K562 (cell line): ENCODE data around the gene PALLD. TPM values are rescaled to one million over a fixed set of nuclear protein-coding genes. Genes with fewer than 3 reads are reported as not detected.

Experiments
- ATAC-seq: fragments of 200-7000 bp; cut with Tn5 transposase; 3 replicates; pipeline ENCODE4 v1.9.1; 2020; ENCODE audit warnings: moderate library complexity
- BruUV-seq: library from RNA; stranded (reverse); fragments of 400-500 nt; replicated peaks from 2 replicates; lab custom pipeline; 2021; lab: Mats Ljungman, UMichigan
- CTCF ChIA-PET: fragments of 300-600 bp; formaldehyde crosslinking; extraction: SDS; loops from one replicate; lab custom pipeline; 2021; ENCODE audit warnings: low intra/inter-chr PET ratio; lab: Yijun Ruan, JAX
- POLR2A ChIA-PET: fragments of 300-600, 350-650 bp; sonication (Branson Sonifier 250); formaldehyde crosslinking; extraction: SDS; loops from one replicate; lab custom pipeline; 2021; ENCODE audit warnings: antibody characterized with exemption, inconsistent platforms; lab: Yijun Ruan, JAX
- DNase-seq, 4 experiments: peaks; one replicate each; pipeline versions ENCODE4 v3.0.0 to v3.0.0-alpha.2; 2011 to 2018; ENCODE audit warnings: low spot score in 3 of 4, mixed read lengths in 3 of 4; ENCODE audit errors: extremely low read depth in 1 of 4
- FAIRE-seq: peaks from 2 replicates; lab custom pipeline; 2011; peaks lifted over from hg19 to GRCh38; lab: Jason Lieb, UNC
- H2AFZ ChIP-seq: 2 replicates; pipeline ENCODE4 v1.6.0; 2011; ENCODE audit warnings: low read depth, low read length, control low read depth, inconsistent platforms
- H3K27ac ChIP-seq: fragments of 200-600 bp; 3 replicates; pipeline ENCODE4 v1.8.0; 2011; ENCODE audit warnings: low read depth, mild to moderate bottlenecking, control low read depth, inconsistent platforms, low read length, moderate library complexity, mixed read lengths; ENCODE audit errors: extremely low read depth
- H3K27me3 ChIP-seq, 2 experiments: fragments of 300-600 bp in 1 of 2; 2 replicates in 1 of 2; 3 replicates in 1 of 2; pipeline versions ENCODE4 v1.6.0 to v1.8.0; 2011; ENCODE audit warnings: inconsistent platforms in 2 of 2, low read length in 2 of 2, mild to moderate bottlenecking in 1 of 2, mixed read lengths in 1 of 2, moderate library complexity in 1 of 2; ENCODE audit not compliant: control insufficient read depth in 2 of 2, insufficient read depth in 2 of 2
- H3K36me3 ChIP-seq: fragments of 300-600 bp; 3 replicates; pipeline ENCODE4 v1.8.0; 2011; ENCODE audit warnings: mild to moderate bottlenecking, low read length, inconsistent platforms; ENCODE audit not compliant: control insufficient read depth, insufficient read depth
- H3K4me1 ChIP-seq, 2 experiments: fragments of 200-600 bp in 1 of 2; replicated peaks in 1 of 2; 2 replicates in 1 of 2; 3 replicates in 1 of 2; pipeline versions ENCODE4 v1.5.1 to v1.8.0; 2011; ENCODE audit warnings: inconsistent platforms in 2 of 2, low read length in 2 of 2, mild to moderate bottlenecking in 1 of 2, mixed read lengths in 1 of 2, moderate library complexity in 1 of 2; ENCODE audit not compliant: control insufficient read depth in 2 of 2, insufficient read depth in 2 of 2
- H3K4me2 ChIP-seq: 2 replicates; pipeline ENCODE4 v1.6.1; 2011; ENCODE audit warnings: low read length, control low read depth, inconsistent platforms, mixed read lengths; ENCODE audit not compliant: insufficient read depth
- H3K4me3 ChIP-seq: fragments of 200-600 bp; sonication (generic), shearing (Covaris generic); 2 replicates; pipeline ENCODE4 v1.5.1; 2016; ENCODE audit warnings: control low read depth, inconsistent platforms
- H3K79me2 ChIP-seq: fragments of 200-600 bp; 3 replicates; pipeline ENCODE4 v1.8.0; 2011; ENCODE audit warnings: low read length, inconsistent platforms; ENCODE audit not compliant: control insufficient read depth, insufficient read depth
- H3K9ac ChIP-seq, 2 experiments: 2 replicates each; pipeline versions ENCODE4 v1.6.0 to v1.6.1; 2011; ENCODE audit warnings: low read depth in 2 of 2, low read length in 2 of 2, control low read depth in 1 of 2, inconsistent platforms in 1 of 2, mild to moderate bottlenecking in 1 of 2, mixed read lengths in 1 of 2; ENCODE audit not compliant: insufficient read depth in 1 of 2
- H3K9me1 ChIP-seq: one replicate; pipeline ENCODE4 v1.6.0; 2011; ENCODE audit warnings: inconsistent platforms, mild to moderate bottlenecking, low read length, moderate library complexity; ENCODE audit not compliant: control insufficient read depth, insufficient read depth
- H3K9me3 ChIP-seq: replicated peaks from 2 replicates; pipeline ENCODE4 v1.5.1; 2011; ENCODE audit warnings: low read depth, low read length, inconsistent platforms; ENCODE audit not compliant: control insufficient read depth, insufficient read depth
- H4K20me1 ChIP-seq: replicated peaks from 2 replicates; pipeline ENCODE4 v1.6.1; 2011; ENCODE audit warnings: low read length, inconsistent platforms, mixed read lengths; ENCODE audit not compliant: control insufficient read depth, insufficient read depth
- ESRRA ChIP-seq: fragments of 450-650 bp; IDR thresholded peaks from 2 replicates; pipeline ENCODE4 v1.6.1; 2014; ENCODE audit warnings: low read depth, mild to moderate bottlenecking, moderate library complexity, borderline replicate concordance
- HDGF ChIP-seq: fragments of 450-650 bp; IDR thresholded peaks from 2 replicates; pipeline ENCODE4 v1.6.1; 2016
- HMG20B ChIP-seq: fragments of 250-450 bp; sonication (Bioruptor Pico); IDR thresholded peaks from 2 replicates; pipeline ENCODE4 v1.5.0; 2021; ENCODE audit warnings: mild to moderate bottlenecking
- ILK ChIP-seq: fragments of 450-650 bp; IDR thresholded peaks from 2 replicates; pipeline ENCODE4 v1.6.1; 2016; ENCODE audit warnings: missing genetic modification characterization, low read depth, mild to moderate bottlenecking, missing compliant biosample characterization, moderate library complexity, borderline replicate concordance
- MBD2 ChIP-seq: sonication (generic); IDR thresholded peaks from 2 replicates; pipeline ENCODE4 v1.6.1; 2016; ENCODE audit warnings: low read depth, borderline replicate concordance
- MTA3 ChIP-seq: fragments of 450-650 bp; formaldehyde crosslinking; IDR thresholded peaks from 2 replicates; pipeline ENCODE4 v1.6.1; 2017; ENCODE audit warnings: mild to moderate bottlenecking, borderline replicate concordance
- MTF1 ChIP-seq: fragments of 250-450 bp; sonication (Bioruptor Pico); IDR thresholded peaks from 2 replicates; pipeline ENCODE4 v1.9.0; 2021; ENCODE audit warnings: moderate library complexity, mild to moderate bottlenecking, inconsistent platforms, borderline replicate concordance
- NRF1 ChIP-seq, 2 experiments: fragments of 450-650 bp; IDR thresholded peaks in 1 of 2; conservative IDR thresholded peaks in 1 of 2; 2 replicates each; pipeline ENCODE4 v1.6.1; 2014; ENCODE audit warnings: mild to moderate bottlenecking in 2 of 2
- PHF8 ChIP-seq: fragments of 200-600 bp; sonication (generic); IDR thresholded peaks from 2 replicates; pipeline ENCODE4 v1.6.1; 2012; ENCODE audit warnings: mixed run types, mild to moderate bottlenecking, inconsistent platforms, low read length, moderate library complexity, borderline replicate concordance
- TRIM28 ChIP-seq: fragments of 450-650 bp; IDR thresholded peaks from 2 replicates; pipeline ENCODE4 v1.6.1; 2017
- ZNF124 ChIP-seq: sonication (generic); formaldehyde crosslinking; IDR thresholded peaks from 2 replicates; pipeline ENCODE4 v1.8.1; 2022; ENCODE audit warnings: missing genetic modification reagents
- ZNF3 ChIP-seq: fragments of 250-450 bp; sonication (Bioruptor Pico); IDR thresholded peaks from 2 replicates; pipeline ENCODE4 v1.5.0; 2021; ENCODE audit warnings: mild to moderate bottlenecking, moderate library complexity
- ZNF696 ChIP-seq: fragments of 250-450 bp; sonication (Bioruptor Pico); conservative IDR thresholded peaks from 2 replicates; pipeline ENCODE4 v1.4.0; 2020; ENCODE audit warnings: mild to moderate bottlenecking, moderate library complexity
- ZZZ3 ChIP-seq: fragments of 450-650 bp; IDR thresholded peaks from 2 replicates; pipeline ENCODE4 v1.6.1; 2016; ENCODE audit warnings: antibody characterized with exemption, mild to moderate bottlenecking, moderate library complexity
- WGBS: fragments of 100-300 bp; shearing (Covaris generic); methylation state at CpG from one replicate; pipeline ENCODE4 v1.1.6; 2016; ENCODE audit warnings: low coverage, mixed read lengths; ENCODE audit not compliant: insufficient coverage; ENCODE audit errors: missing lambda C conversion rate; 5-methylcytosine and 5-hydroxymethylcytosine counted together
- in situ Hi-C: fragments of 300-500 bp; cut with MboI; formaldehyde crosslinking; loops from 4 replicates; pipeline ENCODE4 v1.15.0; 2018; ENCODE audit warnings: inconsistent platforms, mixed read lengths
- intact Hi-C: fragments of 100-400 bp; cut with micrococcal nuclease; formaldehyde crosslinking; loops from 2 replicates; pipeline ENCODE4 v1.14.2; 2022
- polyA plus RNA-seq, 8 experiments: library from polyadenylated mRNA; depleted of rRNA in 4 of 8; stranded (reverse) in 5 of 8; unstranded in 3 of 8; fragments of >200 nt; fragmentation: Nextera tagmentation in 2 of 8; fragmentation: Illumina TruSeq in 1 of 8; extraction: Ambion mirVana in 2 of 8; extraction: Trizol in 1 of 8; gene quantifications; 2 replicates each; pipeline versions ENCODE4 v1.2.1 to v1.2.3, GENCODE V29; 2011 to 2014; ENCODE audit warnings: inconsistent platforms in 1 of 8, missing spikeins in 1 of 8
- total RNA-seq, 7 experiments: library from RNA; depleted of rRNA in 6 of 7; stranded (reverse); fragments of >200 nt in 6 of 7; fragmentation: Illumina TruSeq in 2 of 7; extraction: Trizol in 2 of 7; gene quantifications; 2 replicates each; pipeline versions ENCODE4 v1.2.1 to v1.2.3, GENCODE V29; 2011 to 2021; ENCODE audit warnings: low replicate concordance in 1 of 7
- TF ChIP-seq, protein P1 (sequence below), 2 experiments: fragments of 450-650 bp; IDR thresholded peaks; 2 replicates each; pipeline ENCODE4 v1.6.1; 2016
- TF ChIP-seq, protein P2 (sequence below): fragments of 250-450 bp; sonication (Bioruptor Pico); IDR thresholded peaks from 2 replicates; pipeline ENCODE4 v1.5.0; 2021
- TF ChIP-seq, protein P3 (sequence below): fragments of 450-650 bp; IDR thresholded peaks from 2 replicates; pipeline ENCODE4 v1.6.1; 2016; ENCODE audit warnings: antibody characterized with exemption
- TF ChIP-seq, protein P4 (sequence below), 2 experiments: fragments of 450-650 bp; IDR thresholded peaks; 2 replicates each; pipeline ENCODE4 v1.6.1; 2018; ENCODE audit warnings: mild to moderate bottlenecking in 2 of 2, low read depth in 1 of 2; ENCODE audit not compliant: partially characterized antibody in 2 of 2

The PALLD gene
- total and polyA plus RNA-seq, 9 of the 15 experiments (the other 6 are each of a cell fraction or from before 2014, with no cell fraction given) = 0.01 to 0.35 (median 0.06) TPM; not detected in 3

DNA sequence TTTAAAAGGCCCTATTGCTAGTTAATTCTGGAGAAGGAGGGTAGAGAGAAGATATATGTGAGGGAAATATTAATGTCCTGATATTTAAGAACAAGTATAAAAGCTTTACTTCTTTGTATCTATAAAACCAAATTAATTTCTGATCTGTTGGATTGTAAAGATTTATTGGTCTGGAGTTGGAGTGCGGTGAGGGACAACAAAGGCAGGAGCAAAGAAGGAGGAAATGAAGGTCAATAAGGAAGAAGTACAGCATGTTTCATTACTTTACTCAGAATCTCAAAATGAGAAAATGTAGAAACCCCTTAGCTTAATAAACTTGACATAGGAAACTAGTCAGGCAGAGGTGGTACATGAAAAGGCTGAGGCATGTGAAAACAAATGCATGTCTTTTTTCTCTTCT is 192.9 kb downstream of the PALLD start:
- intact Hi-C loops = no loop called here
- TF ChIP-seq ZNF696 (CRISPR knock-in tag) (no peak), ILK (tag) (no peak), NRF1 (conservative IDR thresholded peaks at IDR 0.05 in 1 of 2, IDR thresholded peaks at IDR 0.05 in 1 of 2) (no peak), MTF1 (CRISPR knock-in tag) (no peak), ESRRA (no peak), ZNF124 (no peak), TRIM28 (no peak), ZZZ3 (no peak), ZNF3 (CRISPR knock-in tag) (no peak), MBD2 (no peak), MTA3 (no peak), HDGF (no peak), PHF8 (no peak), HMG20B (CRISPR knock-in tag) (no peak)
- TF ChIP-seq, protein P1, sequence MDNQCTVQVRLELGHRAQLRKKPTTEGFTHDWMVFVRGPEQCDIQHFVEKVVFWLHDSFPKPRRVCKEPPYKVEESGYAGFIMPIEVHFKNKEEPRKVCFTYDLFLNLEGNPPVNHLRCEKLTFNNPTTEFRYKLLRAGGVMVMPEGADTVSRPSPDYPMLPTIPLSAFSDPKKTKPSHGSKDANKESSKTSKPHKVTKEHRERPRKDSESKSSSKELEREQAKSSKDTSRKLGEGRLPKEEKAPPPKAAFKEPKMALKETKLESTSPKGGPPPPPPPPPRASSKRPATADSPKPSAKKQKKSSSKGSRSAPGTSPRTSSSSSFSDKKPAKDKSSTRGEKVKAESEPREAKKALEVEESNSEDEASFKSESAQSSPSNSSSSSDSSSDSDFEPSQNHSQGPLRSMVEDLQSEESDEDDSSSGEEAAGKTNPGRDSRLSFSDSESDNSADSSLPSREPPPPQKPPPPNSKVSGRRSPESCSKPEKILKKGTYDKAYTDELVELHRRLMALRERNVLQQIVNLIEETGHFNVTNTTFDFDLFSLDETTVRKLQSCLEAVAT (IDR thresholded peaks at IDR 0.05) = no peak
- TF ChIP-seq, protein P2, sequence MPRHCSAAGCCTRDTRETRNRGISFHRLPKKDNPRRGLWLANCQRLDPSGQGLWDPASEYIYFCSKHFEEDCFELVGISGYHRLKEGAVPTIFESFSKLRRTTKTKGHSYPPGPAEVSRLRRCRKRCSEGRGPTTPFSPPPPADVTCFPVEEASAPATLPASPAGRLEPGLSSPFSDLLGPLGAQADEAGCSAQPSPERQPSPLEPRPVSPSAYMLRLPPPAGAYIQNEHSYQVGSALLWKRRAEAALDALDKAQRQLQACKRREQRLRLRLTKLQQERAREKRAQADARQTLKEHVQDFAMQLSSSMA (CRISPR knock-in tag) = no peak
- TF ChIP-seq, protein P3, sequence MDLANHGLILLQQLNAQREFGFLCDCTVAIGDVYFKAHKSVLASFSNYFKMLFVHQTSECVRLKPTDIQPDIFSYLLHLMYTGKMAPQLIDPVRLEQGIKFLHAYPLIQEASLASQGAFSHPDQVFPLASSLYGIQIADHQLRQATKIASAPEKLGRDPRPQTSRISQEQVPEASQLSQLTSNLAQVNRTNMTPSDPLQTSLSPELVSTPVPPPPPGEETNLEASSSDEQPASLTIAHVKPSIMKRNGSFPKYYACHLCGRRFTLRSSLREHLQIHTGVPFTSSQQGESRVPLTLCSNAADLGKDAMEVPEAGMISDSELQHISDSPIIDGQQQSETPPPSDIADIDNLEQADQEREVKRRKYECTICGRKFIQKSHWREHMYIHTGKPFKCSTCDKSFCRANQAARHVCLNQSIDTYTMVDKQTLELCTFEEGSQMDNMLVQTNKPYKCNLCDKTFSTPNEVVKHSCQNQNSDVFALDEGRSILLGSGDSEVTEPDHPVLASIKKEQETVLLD = no peak
- TF ChIP-seq, protein P4, sequence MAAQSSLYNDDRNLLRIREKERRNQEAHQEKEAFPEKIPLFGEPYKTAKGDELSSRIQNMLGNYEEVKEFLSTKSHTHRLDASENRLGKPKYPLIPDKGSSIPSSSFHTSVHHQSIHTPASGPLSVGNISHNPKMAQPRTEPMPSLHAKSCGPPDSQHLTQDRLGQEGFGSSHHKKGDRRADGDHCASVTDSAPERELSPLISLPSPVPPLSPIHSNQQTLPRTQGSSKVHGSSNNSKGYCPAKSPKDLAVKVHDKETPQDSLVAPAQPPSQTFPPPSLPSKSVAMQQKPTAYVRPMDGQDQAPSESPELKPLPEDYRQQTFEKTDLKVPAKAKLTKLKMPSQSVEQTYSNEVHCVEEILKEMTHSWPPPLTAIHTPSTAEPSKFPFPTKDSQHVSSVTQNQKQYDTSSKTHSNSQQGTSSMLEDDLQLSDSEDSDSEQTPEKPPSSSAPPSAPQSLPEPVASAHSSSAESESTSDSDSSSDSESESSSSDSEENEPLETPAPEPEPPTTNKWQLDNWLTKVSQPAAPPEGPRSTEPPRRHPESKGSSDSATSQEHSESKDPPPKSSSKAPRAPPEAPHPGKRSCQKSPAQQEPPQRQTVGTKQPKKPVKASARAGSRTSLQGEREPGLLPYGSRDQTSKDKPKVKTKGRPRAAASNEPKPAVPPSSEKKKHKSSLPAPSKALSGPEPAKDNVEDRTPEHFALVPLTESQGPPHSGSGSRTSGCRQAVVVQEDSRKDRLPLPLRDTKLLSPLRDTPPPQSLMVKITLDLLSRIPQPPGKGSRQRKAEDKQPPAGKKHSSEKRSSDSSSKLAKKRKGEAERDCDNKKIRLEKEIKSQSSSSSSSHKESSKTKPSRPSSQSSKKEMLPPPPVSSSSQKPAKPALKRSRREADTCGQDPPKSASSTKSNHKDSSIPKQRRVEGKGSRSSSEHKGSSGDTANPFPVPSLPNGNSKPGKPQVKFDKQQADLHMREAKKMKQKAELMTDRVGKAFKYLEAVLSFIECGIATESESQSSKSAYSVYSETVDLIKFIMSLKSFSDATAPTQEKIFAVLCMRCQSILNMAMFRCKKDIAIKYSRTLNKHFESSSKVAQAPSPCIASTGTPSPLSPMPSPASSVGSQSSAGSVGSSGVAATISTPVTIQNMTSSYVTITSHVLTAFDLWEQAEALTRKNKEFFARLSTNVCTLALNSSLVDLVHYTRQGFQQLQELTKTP (IDR thresholded peaks at IDR 0.05; ENCODE audit: low read depth in 1 of 2, partially characterized antibody in 2 of 2) = no peak
- no peaks in the 10 kb centered on the region for H3K9me3 ChIP-seq
- ATAC-seq (no peak), FAIRE-seq (no peak), DNase-seq (no peak)
- WGBS = 6% methylated on average over 1 of the region's 1 CpG
- H3K4me1 ChIP-seq = no peaks in the 10 kb centered on the region
- in situ Hi-C loops = no loop called here
- H3K27me3 ChIP-seq = no peaks in the 10 kb centered on the region; a peak in 1 of 5 replicates
- H3K79me2 ChIP-seq = no peaks in the 10 kb centered on the region
- POLR2A ChIA-PET = no interaction called here
- CTCF ChIA-PET = no interaction called here
- no peak overlapping the region for H3K4me3 ChIP-seq
- H3K9ac ChIP-seq = no peak overlapping the region
- H3K27ac ChIP-seq = no peak overlapping the region
- H3K4me2 ChIP-seq = no peak overlapping the region
- no peaks in the 10 kb centered on the region for H3K9me1 ChIP-seq
- H3K36me3 ChIP-seq = no peaks in the 10 kb centered on the region
- H2AFZ ChIP-seq = no peak overlapping the region
- BruUV-seq = no TSS peak
- H4K20me1 ChIP-seq = no peaks in the 10 kb centered on the region
